ENCODE data around the gene AP1S2.

DNA sequence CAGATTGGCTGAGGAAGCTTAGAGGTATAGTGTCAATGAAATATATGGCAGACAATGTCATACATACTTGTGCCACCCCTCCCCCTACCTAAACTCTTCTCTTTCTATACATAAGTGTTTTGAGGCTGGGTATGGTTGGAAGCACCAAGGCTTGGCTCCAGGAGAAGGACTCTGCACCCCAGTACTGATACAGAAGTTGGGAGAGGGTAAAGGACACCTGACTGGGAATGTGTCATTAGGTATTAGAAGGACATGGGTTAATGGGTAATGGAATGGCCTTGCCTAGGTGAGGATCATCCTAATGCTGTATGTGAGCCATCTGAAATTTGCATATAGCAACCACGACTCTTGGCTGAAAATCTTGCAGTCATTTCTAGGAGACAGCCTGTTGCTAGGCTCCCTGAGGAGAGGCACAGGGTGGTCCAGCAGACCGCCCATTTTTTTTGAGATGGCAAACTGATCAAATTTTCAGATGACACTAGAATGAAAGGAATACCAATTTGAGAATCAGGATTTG is 26.8 kb upstream of the AP1S2 start:
- TF ChIP-seq ZNF274 (IDR thresholded peaks at IDR 0.05; ENCODE audit: low read depth, low read length) (no peak), EZH2phosphoT487 (IDR thresholded peaks at IDR 0.05; ENCODE audit: borderline replicate concordance) (no peak), POLR2AphosphoS5 (IDR thresholded peaks at IDR 0.05; ENCODE audit: low read depth, low read length) (no peak), POLR2A (IDR thresholded peaks at IDR 0.05; ENCODE audit: borderline replicate concordance, extremely low read depth, insufficient read depth, insufficient read length) (no peak), EZH2 (IDR thresholded peaks at IDR 0.05) (no peak), CEBPB (IDR thresholded peaks at IDR 0.05; ENCODE audit: low read depth) (no peak), RAD21 (IDR thresholded peaks at IDR 0.05; ENCODE audit: low read depth) (no peak), SIN3A (IDR thresholded peaks at IDR 0.05; ENCODE audit: low read depth) (no peak), TCF7L2 (IDR thresholded peaks at IDR 0.05; ENCODE audit: borderline replicate concordance, extremely low read depth, insufficient read depth, insufficient read length) (no peak), SP1 (IDR thresholded peaks at IDR 0.05; ENCODE audit: low read depth) (no peak)
- TF ChIP-seq, protein P1, sequence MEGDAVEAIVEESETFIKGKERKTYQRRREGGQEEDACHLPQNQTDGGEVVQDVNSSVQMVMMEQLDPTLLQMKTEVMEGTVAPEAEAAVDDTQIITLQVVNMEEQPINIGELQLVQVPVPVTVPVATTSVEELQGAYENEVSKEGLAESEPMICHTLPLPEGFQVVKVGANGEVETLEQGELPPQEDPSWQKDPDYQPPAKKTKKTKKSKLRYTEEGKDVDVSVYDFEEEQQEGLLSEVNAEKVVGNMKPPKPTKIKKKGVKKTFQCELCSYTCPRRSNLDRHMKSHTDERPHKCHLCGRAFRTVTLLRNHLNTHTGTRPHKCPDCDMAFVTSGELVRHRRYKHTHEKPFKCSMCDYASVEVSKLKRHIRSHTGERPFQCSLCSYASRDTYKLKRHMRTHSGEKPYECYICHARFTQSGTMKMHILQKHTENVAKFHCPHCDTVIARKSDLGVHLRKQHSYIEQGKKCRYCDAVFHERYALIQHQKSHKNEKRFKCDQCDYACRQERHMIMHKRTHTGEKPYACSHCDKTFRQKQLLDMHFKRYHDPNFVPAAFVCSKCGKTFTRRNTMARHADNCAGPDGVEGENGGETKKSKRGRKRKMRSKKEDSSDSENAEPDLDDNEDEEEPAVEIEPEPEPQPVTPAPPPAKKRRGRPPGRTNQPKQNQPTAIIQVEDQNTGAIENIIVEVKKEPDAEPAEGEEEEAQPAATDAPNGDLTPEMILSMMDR (IDR thresholded peaks at IDR 0.05 in 2 of 3, conservative IDR thresholded peaks at IDR 0.05 in 1 of 3; ENCODE audit: borderline replicate concordance in 1 of 3, insufficient read depth in 1 of 3, low read depth in 2 of 3, low read length in 2 of 3), result no peak
- TF ChIP-seq, protein P2, sequence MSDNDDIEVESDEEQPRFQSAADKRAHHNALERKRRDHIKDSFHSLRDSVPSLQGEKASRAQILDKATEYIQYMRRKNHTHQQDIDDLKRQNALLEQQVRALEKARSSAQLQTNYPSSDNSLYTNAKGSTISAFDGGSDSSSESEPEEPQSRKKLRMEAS (IDR thresholded peaks at IDR 0.05), result no peak

All from HCT116 (cell line).